Activated CD4-positive, alpha-beta T cell treated with anti-CD3 and anti-CD28 coated beads, Interleukin-2, amount 50 U/mL, for 24 hours (primary cell): ENCODE results near the gene APOL1.
A peak's percentile ranks its signal among the peaks of the same experiment; 100 is the strongest.
"Not testable (repeated sequence)": the region's sequence is repeated elsewhere in the genome, so short reads cannot be mapped to it uniquely, and the experiment has no call there.

ENCODE experiments used
- DNase-seq, 2 donors: peaks; one replicate each; pipeline ENCODE4 v3.0.0-alpha.2; 2020; ENCODE audit warnings: low read depth in 1 of 2, low spot score in 1 of 2

The APOL1 gene

DNA sequence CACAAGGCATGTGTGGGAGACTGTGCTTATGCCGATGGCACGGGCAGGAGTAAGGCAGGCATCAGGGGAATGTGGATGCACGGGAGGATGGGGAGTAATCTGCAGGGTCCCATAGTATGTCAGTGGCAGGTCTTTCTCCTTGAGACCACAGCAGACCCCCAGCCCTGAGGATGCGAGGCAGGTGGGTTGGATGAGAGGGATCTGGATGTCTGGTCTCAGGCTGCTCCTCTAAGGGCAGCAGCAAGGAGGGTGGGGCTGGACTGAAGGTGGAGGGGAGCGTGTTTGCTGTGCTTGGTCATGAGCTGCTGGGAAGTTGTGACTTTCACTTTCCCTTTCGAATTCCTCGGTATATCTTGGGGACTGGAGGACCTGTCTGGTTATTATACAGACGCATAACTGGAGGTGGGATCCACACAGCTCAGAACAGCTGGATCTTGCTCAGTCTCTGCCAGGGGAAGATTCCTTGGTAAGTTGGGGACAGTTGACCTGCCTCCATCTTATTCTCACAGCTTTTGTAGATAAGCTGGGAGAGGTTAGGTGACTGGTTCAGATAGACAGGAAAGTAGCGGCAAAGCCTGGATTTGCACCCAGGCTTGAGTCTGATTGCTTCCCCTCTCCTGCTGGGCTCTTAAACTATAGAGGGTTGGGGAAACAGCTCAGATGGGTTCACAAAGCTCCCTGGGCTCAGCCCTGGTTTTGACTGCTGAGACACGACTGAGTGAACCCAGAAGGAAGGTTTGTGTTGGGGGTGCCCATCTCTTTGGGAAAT, at the start of gene APOL1:
Gene APOL1 (plus strand): TSS at position 380 of the 769 bp plus-strand sequence. CDS start 1,823 bp downstream, outside the sequence.
- DNase-seq = peak; percentile 13 to 53

GRCh38 chr22:36203441-36203840, 49.5 kb upstream of the APOL1 start:
- DNase-seq = not testable (repeated sequence)

GRCh38 chr22:36204001-36204631, 48.8 kb upstream of the APOL1 start:
- DNase-seq = no peak

DNA sequence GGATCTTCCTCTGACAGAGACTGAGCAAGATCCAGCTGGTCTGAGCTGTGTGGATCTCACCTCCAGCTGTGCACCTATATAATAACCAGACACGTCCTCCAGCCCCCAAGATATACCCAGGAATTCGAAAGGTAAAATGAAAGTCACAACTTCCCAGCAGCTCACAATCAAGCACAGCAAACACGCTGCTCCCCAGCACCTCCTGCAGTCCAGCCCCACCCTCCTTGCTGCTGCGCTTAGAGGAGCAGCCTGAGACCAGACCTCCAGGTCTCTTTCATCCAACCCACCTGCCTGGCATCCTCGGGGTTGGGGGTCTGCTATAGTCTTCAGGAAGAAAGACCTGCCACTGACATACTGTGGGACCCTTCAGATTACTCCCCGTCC, 48.3 kb upstream of the APOL1 start:
- no peak for DNase-seq

- not testable (repeated sequence) for DNase-seq
Observed at GRCh38 chr22:36205573-36205972, 47.4 kb upstream of the APOL1 start.

DNA sequence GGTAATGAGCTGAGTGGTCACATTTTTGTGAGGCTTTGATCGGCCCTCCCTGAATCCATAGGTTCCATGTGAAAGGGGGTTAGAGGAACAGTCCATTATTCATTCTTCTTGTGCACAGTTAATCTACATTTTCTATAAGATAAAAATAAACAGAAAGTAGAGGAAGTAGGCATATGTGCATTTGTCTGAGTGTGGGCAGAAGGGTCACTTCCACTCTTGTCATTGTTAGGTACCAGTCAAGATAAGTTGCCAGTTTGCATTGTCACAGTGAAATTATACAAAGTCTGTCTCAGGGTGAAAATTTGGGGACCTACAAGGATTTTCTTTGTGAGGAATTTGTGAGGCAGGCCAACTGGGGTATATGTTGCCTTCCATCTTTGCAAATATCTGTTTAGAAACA, 46.7 kb upstream of the APOL1 start:
- no peak for DNase-seq

GRCh38 chr22:36208162-36208765, 44.7 kb upstream of the APOL1 start:
- no peak for DNase-seq

GRCh38 chr22:36208914-36209313, 44.0 kb upstream of the APOL1 start:
- no peak for DNase-seq

DNA sequence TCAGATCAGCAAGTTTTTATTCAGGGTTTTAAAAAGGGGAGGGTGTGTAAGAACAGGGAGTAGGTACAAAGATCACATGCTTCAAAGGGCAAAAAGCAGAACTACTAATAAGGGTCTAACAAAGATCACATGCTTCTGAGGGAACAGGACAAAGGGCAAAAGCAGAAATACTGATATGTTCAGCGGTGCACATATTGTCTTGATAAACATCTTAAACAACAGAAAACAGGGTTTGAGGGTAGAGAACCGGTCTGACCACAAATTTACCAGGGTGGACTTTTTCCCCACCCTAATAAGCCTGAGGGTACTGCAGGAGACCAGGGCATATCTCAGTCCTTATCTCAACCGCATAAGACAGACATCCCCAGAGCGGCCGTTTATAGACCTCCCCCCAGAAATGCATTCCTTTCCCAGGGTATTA, 43.4 kb upstream of the APOL1 start:
- not testable (repeated sequence) for DNase-seq

DNA sequence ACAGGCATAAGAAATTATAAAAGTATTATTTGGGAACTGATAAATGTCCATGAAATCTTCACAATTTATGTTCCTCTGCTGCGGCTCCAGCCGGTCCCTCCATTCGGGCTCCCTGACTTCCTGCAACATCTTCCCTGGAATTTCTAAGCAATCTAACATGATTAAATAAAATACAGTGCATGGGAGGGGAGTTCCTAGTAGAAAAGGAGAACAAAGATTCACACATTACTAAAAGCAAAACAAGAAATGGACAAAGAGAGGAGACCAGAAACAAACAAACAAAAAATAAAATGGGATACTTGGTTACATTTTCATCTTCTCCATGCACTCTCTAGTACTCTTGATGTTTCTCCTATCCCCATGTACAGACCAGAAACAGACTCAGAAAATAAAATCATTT, 42.7 kb upstream of the APOL1 start:
- DNase-seq = no peak

DNA sequence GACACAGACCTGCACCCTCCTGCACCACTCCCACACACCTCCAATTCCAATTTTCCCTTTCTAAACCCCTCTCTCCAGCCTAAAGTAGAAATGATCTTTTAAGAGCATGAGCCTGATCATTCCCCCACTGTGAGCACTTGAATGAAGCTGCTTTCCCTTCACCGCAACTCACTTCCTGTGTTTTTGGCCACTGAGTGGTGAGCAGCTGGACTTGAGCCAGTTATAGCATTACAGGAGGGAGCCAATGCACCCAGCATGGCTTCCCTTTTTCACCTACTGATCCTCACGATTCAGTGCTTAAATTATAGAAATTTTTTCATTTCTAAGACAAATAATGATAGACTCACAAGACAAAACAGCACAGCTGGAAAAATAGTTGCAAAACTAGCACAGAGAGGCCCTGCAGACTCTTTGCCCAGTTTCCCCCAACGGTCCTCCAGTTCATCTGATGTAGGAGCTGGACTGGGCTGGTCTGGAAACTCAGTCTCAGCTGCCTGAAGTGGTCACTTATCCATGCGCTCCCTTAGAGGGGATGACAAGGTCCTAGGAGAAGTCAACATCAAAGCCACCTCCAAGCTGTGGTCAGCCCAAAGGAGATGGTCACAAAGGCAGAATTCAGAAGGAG, 41.6 kb upstream of the APOL1 start:
- DNase-seq = no peak

- DNase-seq = no peak
Observed at GRCh38 chr22:36212901-36213300, 40.0 kb upstream of the APOL1 start.

- no peak for DNase-seq
Observed at GRCh38 chr22:36213586-36213985, 39.3 kb upstream of the APOL1 start.

- DNase-seq = no peak
Observed at GRCh38 chr22:36215981-36216380, 37.0 kb upstream of the APOL1 start.

DNA sequence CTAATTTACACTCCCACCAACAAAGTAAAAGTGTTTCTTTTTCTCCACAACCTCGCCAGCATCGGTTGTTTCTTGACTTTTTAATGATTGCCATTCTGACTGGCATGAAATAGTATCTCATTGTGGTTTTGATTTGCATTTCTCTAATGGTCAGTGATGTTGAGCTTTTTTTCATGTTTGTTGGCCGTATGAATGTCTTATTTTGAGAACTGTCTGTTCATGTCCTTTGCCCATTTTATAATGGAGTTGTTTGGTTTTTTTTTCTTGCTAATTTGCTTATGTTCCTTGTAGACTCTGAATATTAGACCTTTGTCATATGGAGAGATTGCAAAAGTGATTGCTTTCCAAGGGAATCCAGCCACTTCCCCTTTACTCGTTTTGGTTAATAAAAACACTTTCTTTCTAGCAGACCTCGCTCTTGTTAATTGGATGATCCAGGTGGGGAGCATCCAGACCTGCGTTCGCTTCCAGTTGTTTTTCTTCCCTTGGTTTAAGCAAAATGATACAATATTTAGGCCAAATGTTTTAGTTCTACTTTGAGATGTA, 34.2 kb upstream of the APOL1 start:
- no peak for DNase-seq

GRCh38 chr22:36220451-36220921, 32.4 kb upstream of the APOL1 start:
- no peak for DNase-seq

DNA sequence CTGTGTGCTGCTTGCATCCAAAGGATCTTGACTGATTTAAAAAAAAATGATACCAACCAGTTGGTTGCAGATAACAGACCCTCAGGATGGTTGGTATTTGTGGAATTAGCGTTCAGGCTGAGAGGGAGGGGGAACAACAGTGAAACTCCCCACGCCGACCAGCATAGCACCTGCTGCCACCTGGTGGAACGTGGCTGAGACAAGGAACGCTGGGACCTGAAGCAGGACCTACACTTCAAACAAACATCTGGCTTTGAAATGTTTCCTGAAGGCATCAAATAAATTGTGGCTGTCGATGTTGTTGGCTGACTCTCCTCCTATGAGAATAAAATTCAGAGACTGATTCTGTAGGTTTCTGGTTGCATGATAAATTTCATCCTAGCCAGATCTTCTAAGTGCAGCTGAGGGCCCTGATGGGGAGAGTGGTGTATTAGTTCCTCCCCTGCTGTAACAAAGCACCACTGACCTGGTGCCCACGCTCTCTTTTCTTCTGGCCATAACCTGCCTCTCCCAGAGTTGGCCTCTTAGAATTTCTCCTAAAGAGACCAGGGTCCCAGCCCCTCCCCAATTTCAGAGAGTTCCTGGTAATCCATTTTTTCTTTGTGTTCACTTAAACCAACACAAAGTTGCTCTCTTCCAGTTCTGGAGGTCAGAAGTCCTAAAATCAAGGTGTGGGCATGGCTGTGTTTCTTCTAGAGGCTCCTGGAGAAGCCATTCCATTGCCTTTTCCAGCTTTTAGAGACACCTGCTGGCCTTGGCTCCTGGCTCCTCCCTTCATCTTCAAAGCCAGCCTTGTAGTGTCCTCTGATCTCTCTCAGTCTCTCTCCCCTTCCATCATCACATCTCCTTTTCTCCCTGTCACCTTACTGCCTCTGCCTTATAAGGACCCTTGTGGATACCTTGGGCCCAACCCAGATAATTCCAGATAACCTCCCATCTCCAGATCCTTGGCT, 30.9 kb upstream of the APOL1 start:
- DNase-seq = peak in 1 of 2 donors; percentile 32

DNA sequence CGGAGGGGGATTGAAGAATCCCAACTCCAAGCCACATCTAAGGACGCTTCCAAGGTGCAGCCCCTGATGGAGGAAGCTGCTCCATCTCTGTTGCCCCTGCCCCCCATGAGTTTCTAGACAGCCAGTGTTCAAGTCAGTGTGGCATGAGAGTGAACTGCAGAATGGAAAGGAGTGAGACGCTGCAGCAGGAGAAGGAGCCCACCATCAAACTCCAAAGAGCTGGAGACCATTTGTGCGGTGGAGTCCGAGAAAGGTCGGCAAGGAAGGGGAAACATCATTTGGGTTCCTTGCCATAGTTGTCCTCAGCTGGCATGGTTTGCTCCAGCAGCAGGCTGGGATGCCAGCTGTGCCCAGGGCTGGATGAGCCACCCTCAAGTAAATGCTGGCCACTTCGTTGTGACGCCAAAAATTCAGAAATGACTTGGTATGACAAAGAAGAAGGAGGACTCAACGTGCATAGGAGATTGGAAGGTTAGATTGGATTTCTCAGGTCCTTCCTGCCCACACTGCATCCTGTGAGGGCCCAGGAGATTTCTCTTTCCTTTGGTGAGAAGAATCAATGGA, 30.0 kb upstream of the APOL1 start:
- no peak for DNase-seq

DNA sequence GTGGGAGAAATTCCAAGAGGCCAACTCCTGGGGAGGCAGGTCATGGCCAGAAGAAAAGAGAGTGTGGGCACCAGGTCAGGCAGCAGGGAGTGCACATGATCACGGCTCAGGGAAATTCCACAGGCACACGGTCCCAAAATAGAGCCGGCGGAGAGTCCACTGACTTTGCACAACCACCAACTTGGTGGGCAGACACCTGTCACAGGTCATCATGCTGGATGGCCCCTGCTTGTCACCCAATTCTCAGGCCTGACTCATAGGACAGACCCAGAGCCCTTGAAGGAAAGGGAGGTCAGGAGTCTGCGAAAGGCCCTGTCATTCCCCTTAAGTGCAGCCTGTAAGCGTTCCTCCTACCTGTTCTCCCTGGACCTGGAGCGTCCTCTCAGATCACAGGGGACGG, 29.4 kb upstream of the APOL1 start:
- no peak for DNase-seq

DNA sequence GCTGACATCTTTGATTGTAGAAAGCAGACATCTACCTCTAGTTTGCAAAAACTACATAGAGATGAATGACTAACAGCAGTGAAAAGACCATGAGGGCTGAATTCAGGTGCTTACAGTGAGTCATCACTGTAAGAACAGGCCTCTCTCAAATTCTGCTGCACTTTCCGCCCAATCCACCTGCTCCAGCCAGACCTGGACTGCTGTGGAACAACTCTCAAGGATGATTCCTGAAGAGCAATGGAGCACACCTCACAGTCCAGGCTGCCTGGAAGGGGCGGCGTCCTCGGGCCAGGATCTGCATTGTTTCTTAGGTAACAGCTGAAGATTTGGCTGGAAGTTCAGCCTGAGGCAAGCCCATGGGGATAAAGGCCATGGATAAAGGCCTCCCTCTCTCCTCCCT, 28.7 kb upstream of the APOL1 start:
- DNase-seq = no peak
